GM23338 (cell line): ENCODE results near the gene RAD54L. TPM values are rescaled to one million over a fixed set of nuclear protein-coding genes. Genes with fewer than 3 reads are reported as not detected.
A peak's percentile ranks its signal among the peaks of the same experiment; 100 is the strongest.
"Not testable (repeated sequence)": the region's sequence is repeated elsewhere in the genome, so short reads cannot be mapped to it uniquely, and the experiment has no call there.

Experiments used
- ATAC-seq: fragments of 200-7000 bp; cut with Tn5 transposase; 3 replicates; pipeline ENCODE4 v1.9.1; 2020
- DNase-seq: peaks from one replicate; pipeline ENCODE4 v3.0.0-alpha.2; 2015; ENCODE audit warnings: low spot score
- H2AFZ ChIP-seq: fragments of 200-600 bp; sonication (generic); 2 replicates; pipeline ENCODE4 v1.8.0; 2016; ENCODE audit warnings: antibody characterized with exemption, mild to moderate bottlenecking, moderate library complexity
- H3F3A ChIP-seq: fragments of 200-600 bp; sonication (generic); replicated peaks from 2 replicates; pipeline ENCODE4 v1.8.0; 2017; ENCODE audit warnings: antibody characterized with exemption, mixed run types, low read depth
- H3K27ac ChIP-seq: fragments of 200-600 bp; sonication (generic); 2 replicates; pipeline ENCODE4 v1.6.1; 2016; ENCODE audit warnings: low read depth
- H3K27me3 ChIP-seq: fragments of 200-600 bp; sonication (generic); 2 replicates; pipeline ENCODE4 v1.8.0; 2016; ENCODE audit warnings: mild to moderate bottlenecking, mixed run types, moderate library complexity; ENCODE audit not compliant: insufficient read depth
- H3K36me3 ChIP-seq: fragments of 200-600 bp; sonication (generic); 2 replicates; pipeline ENCODE4 v1.8.0; 2016; ENCODE audit warnings: mild to moderate bottlenecking; ENCODE audit not compliant: insufficient read depth
- H3K4me1 ChIP-seq: fragments of 200-600 bp; sonication (generic); 2 replicates; pipeline ENCODE4 v1.8.0; 2016; ENCODE audit warnings: mild to moderate bottlenecking, moderate library complexity; ENCODE audit not compliant: insufficient read depth
- H3K4me2 ChIP-seq: fragments of 200-600 bp; sonication (generic); 2 replicates; pipeline ENCODE4 v1.7.1; 2017; ENCODE audit warnings: mixed run types
- H3K4me3 ChIP-seq: fragments of 200-600 bp; sonication (generic); 2 replicates; pipeline ENCODE4 v1.6.1; 2016; ENCODE audit warnings: mixed run types
- H3K79me2 ChIP-seq: fragments of 200-600 bp; sonication (generic); replicated peaks from 2 replicates; pipeline ENCODE4 v1.8.0; 2017; ENCODE audit warnings: mild to moderate bottlenecking; ENCODE audit not compliant: insufficient read depth
- H3K9me2 ChIP-seq: fragments of 200-600 bp; sonication (generic); 2 replicates; pipeline ENCODE4 v1.8.0; 2017; ENCODE audit not compliant: insufficient read depth
- H4K20me1 ChIP-seq: fragments of 200-600 bp; sonication (generic); replicated peaks from 2 replicates; pipeline ENCODE4 v1.8.0; 2017; ENCODE audit warnings: mild to moderate bottlenecking; ENCODE audit not compliant: insufficient read depth
- H3K27ac Mint-ChIP-seq: 2 replicates; pipeline ENCODE4 v1.8.0; 2020; ENCODE audit warnings: inconsistent platforms, mild to moderate bottlenecking, moderate library complexity, mixed read lengths
- H3K27me3 Mint-ChIP-seq: 3 replicates; pipeline ENCODE4 v1.8.0; 2022; ENCODE audit warnings: low read depth, mild to moderate bottlenecking, moderate library complexity, mixed read lengths, inconsistent platforms; ENCODE audit not compliant: insufficient read depth, poor library complexity
- H3K36me3 Mint-ChIP-seq: 3 replicates; pipeline ENCODE4 v1.8.0; 2021; ENCODE audit warnings: low read depth, mild to moderate bottlenecking, inconsistent platforms, moderate library complexity, mixed read lengths
- H3K4me1 Mint-ChIP-seq: 3 replicates; pipeline ENCODE4 v1.8.0; 2020; ENCODE audit warnings: mild to moderate bottlenecking, inconsistent platforms, mixed read lengths
- H3K4me3 Mint-ChIP-seq: 3 replicates; pipeline ENCODE4 v1.8.0; 2021; ENCODE audit warnings: moderate library complexity, mild to moderate bottlenecking, inconsistent platforms, mixed read lengths
- H3K9me3 Mint-ChIP-seq: 3 replicates; pipeline ENCODE4 v1.8.0; 2020; ENCODE audit warnings: moderate library complexity, mild to moderate bottlenecking, inconsistent platforms, mixed read lengths
- CREB1 ChIP-seq: fragments of 250-450 bp; sonication (Bioruptor Pico); IDR thresholded peaks from 2 replicates; pipeline ENCODE4 v1.5.0; 2020; ENCODE audit warnings: low read depth, mild to moderate bottlenecking, moderate library complexity
- ETS1 ChIP-seq: IDR thresholded peaks from 2 replicates; pipeline ENCODE4 v1.6.1; 2016; ENCODE audit warnings: antibody characterized with exemption
- NANOG ChIP-seq: IDR thresholded peaks from 2 replicates; pipeline ENCODE4 v1.6.1; 2016; ENCODE audit warnings: antibody characterized with exemption, borderline replicate concordance
- STAT1 ChIP-seq: IDR thresholded peaks from one replicate; pipeline ENCODE4 v1.6.1; 2016; ENCODE audit warnings: antibody characterized with exemption; ENCODE audit not compliant: unreplicated experiment
- ZNF114 ChIP-seq: fragments of 250-450 bp; sonication (Bioruptor Pico); IDR thresholded peaks from 2 replicates; pipeline ENCODE4 v1.5.0; 2020; ENCODE audit warnings: mild to moderate bottlenecking, moderate library complexity
- ZNF331 ChIP-seq: fragments of 250-450 bp; sonication (Bioruptor Pico); IDR thresholded peaks from 2 replicates; pipeline ENCODE4 v1.5.0; 2020; ENCODE audit warnings: low read depth, mild to moderate bottlenecking, moderate library complexity
- polyA plus RNA-seq: library from polyadenylated mRNA; unstranded; fragments of >200 nt; fragmentation: Nextera tagmentation; extraction: Ambion mirVana; gene quantifications from 2 replicates; pipeline ENCODE4 v1.2.1, GENCODE V29; 2016
- total RNA-seq: library from RNA; depleted of rRNA; stranded (reverse); fragments of >200 nt; shearing (Covaris generic); gene quantifications from 2 replicates; pipeline ENCODE4 v1.2.3, GENCODE V29; 2014

RAD54L gene
- total and polyA plus RNA-seq, 2 experiments from 2014 or later, result 26.4 to 48.1 TPM

- TF ChIP-seq ETS1 (no peak), CREB1 (CRISPR knock-in tag) (no peak), ZNF114 (no peak), STAT1 (no peak), ZNF331 (CRISPR knock-in tag) (no peak)
Measured at GRCh38 chr1:46315669-46316403, 68.3 kb downstream of the RAD54L start (continued).

GRCh38 chr1:46317323-46317722 lies 69.8 kb downstream of the RAD54L start:
- no peak for DNase-seq
- H3K36me3 Mint-ChIP-seq, result peaks cover 53% of the 10 kb centered on the region
- Histone ChIP-seq H3K4me1 (peaks cover 17% of the 10 kb centered on the region), H3K4me2 (no peak overlapping the region), H3K9me2 (no peaks in the 10 kb centered on the region), H3K36me3 (peaks cover 48% of the 10 kb centered on the region), H4K20me1 (peaks cover 12% of the 10 kb centered on the region), H3K27me3 (no peaks in the 10 kb centered on the region), H3K79me2 (no peaks in the 10 kb centered on the region; the same call in 1 of the 2 replicates), H2AFZ (no peak overlapping the region), H3K27ac (0 out of 2 replicates have a peak overlapping the region, but pooled peaks have one; percentile 36), H3F3A (peaks cover 31% of the 10 kb centered on the region), H3K4me3 (no peak overlapping the region)
- peaks cover 13% of the 10 kb centered on the region for H3K27me3 Mint-ChIP-seq
- no peak overlapping the region for H3K4me3 Mint-ChIP-seq
- no peaks in the 10 kb centered on the region for H3K9me3 Mint-ChIP-seq
- peaks cover 17% of the 10 kb centered on the region for H3K4me1 Mint-ChIP-seq
- ATAC-seq, result no peak
- 0 out of 2 replicates have a peak, but pooled peaks have one; percentile 7 for TF ChIP-seq NANOG
- TF ChIP-seq CREB1 (CRISPR knock-in tag), result no peak
- H3K27ac Mint-ChIP-seq, result no peak overlapping the region

GRCh38 chr1:46319301-46319700 lies 71.7 kb downstream of the RAD54L start:
- not testable (repeated sequence) for H3K79me2 ChIP-seq, H3K4me3 Mint-ChIP-seq, H3K27me3 ChIP-seq, H4K20me1 ChIP-seq, H3K27ac Mint-ChIP-seq, H3K9me3 Mint-ChIP-seq, H3K9me2 ChIP-seq, H2AFZ ChIP-seq, H3K4me2 ChIP-seq, ATAC-seq, DNase-seq, H3K4me3 ChIP-seq
- peaks cover 25% of the 10 kb centered on the region for H3F3A ChIP-seq
- peaks cover 17% of the 10 kb centered on the region for H3K4me1 ChIP-seq
- H3K4me1 Mint-ChIP-seq, result peaks cover 17% of the 10 kb centered on the region
- H3K36me3 ChIP-seq, result peaks cover 29% of the 10 kb centered on the region
- H3K36me3 Mint-ChIP-seq, result peaks cover 33% of the 10 kb centered on the region; the same call in 2 of the 3 replicates
- peak overlapping the region; percentile 91; the same call in 1 of the 2 replicates for H3K27ac ChIP-seq
- H3K27me3 Mint-ChIP-seq, result peaks cover 13% of the 10 kb centered on the region

- H3F3A ChIP-seq, result peaks cover 20% of the 10 kb centered on the region
- H3K27me3 ChIP-seq, H4K20me1 ChIP-seq, ATAC-seq, H3K4me3 Mint-ChIP-seq, H3K79me2 ChIP-seq, H3K4me3 ChIP-seq, H3K9me2 ChIP-seq, H2AFZ ChIP-seq, H3K27ac Mint-ChIP-seq, H3K9me3 Mint-ChIP-seq: not testable (repeated sequence)
- H3K27ac ChIP-seq, result peak overlapping the region; percentile 94; the same call in 1 of the 2 replicates
- Mint-ChIP-seq H3K27me3 (peaks cover 13% of the 10 kb centered on the region), H3K4me1 (peaks cover 17% of the 10 kb centered on the region), H3K36me3 (peaks cover 26% of the 10 kb centered on the region; the same call in 2 of the 3 replicates)
- H3K4me2 ChIP-seq, result peak overlapping the region; percentile 55; the same call in 1 of the 2 replicates
- peak; percentile 23 for DNase-seq
- peaks cover 21% of the 10 kb centered on the region for H3K36me3 ChIP-seq
- peaks cover 17% of the 10 kb centered on the region for H3K4me1 ChIP-seq
Measured at GRCh38 chr1:46319960-46320914, 72.7 kb downstream of the RAD54L start.

- H4K20me1 ChIP-seq, H3K4me2 ChIP-seq, H3K27ac ChIP-seq, DNase-seq, H3K9me2 ChIP-seq, ATAC-seq, H3K4me3 Mint-ChIP-seq, H3K4me3 ChIP-seq, H3K36me3 ChIP-seq, H3K79me2 ChIP-seq, H3K9me3 Mint-ChIP-seq, H2AFZ ChIP-seq, H3K27me3 ChIP-seq: not testable (repeated sequence)
- Mint-ChIP-seq H3K36me3 (peaks cover 12% of the 10 kb centered on the region; the same call in 2 of the 3 replicates), H3K27me3 (peaks cover 13% of the 10 kb centered on the region), H3K4me1 (peaks cover 17% of the 10 kb centered on the region), H3K27ac (0 out of 2 replicates have a peak overlapping the region, but pooled peaks have one; percentile 1)
- Histone ChIP-seq H3F3A (peaks cover 14% of the 10 kb centered on the region; the same call in 1 of the 2 replicates), H3K4me1 (peaks cover 17% of the 10 kb centered on the region)
Measured at GRCh38 chr1:46322191-46322590, 74.6 kb downstream of the RAD54L start.
